ENCODE measurements around the gene IL4.

The IL4 gene

DNA sequence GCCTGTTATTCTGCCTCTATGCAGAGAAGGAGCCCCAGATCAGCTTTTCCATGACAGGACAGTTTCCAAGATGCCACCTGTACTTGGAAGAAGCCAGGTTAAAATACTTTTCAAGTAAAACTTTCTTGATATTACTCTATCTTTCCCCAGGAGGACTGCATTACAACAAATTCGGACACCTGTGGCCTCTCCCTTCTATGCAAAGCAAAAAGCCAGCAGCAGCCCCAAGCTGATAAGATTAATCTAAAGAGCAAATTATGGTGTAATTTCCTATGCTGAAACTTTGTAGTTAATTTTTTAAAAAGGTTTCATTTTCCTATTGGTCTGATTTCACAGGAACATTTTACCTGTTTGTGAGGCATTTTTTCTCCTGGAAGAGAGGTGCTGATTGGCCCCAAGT lies 301 bp upstream of the IL4 start:
- no peak for ATAC-seq

DNA sequence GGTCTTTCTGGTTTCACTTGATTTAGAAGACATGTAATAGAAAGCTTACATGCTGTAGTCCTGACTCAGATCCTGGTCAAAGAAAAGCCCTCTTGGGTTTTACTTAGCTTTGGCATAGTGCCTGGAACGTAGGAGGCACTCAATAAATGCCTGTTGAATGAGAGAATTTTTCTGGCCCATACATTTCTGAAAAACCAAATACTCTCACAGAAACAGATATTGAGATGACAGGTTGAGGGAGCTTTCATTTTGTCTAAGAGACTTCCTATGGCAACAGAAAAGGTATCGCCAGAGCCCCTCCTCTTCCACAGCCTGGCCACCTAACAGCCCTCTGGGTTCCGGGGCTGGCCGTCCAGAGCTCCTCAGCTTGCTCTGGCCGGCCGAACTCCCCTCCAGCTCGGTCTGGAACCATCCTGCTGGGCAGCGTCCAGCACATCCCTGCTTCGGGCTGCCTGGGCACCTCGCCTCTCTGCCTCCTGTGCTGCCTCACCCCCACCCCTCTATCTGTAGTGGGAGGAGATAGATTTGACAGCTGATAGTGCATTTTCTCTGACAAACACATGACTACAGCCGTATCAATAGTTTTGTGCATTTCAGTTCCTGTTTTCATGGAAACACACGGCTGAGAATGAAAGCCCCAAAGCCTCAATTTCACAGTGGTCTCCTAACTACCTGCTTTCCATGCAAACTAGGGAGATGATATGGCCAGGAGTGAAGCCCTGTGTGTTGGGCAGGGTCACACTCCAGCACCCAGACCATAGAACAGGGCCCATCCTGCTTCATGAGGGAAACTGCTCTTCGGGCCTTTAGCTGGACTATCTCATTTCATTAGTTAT lies 1.1 kb downstream of the IL4 start:
- TF ChIP-seq ISL1 (CRISPR knock-in tag; IDR thresholded peaks at IDR 0.05) (peak; percentile 74), CSDC2 (CRISPR knock-in tag; IDR thresholded peaks at IDR 0.05) (no peak)
- ATAC-seq = peak; percentile 79

More for the DNA sequence above, 301 bp upstream of the IL4 start:
- TF ChIP-seq CSDC2 (CRISPR knock-in tag; IDR thresholded peaks at IDR 0.05) (no peak), TOX (CRISPR knock-in tag; IDR thresholded peaks at IDR 0.05; ENCODE audit: borderline replicate concordance) (no peak), ZFP30 (CRISPR knock-in tag; IDR thresholded peaks at IDR 0.05) (no peak), ZFP3 (CRISPR knock-in tag; IDR thresholded peaks at IDR 0.05) (no peak), PPARA (CRISPR knock-in tag; IDR thresholded peaks at IDR 0.05; ENCODE audit: borderline replicate concordance) (no peak), SNAI2 (CRISPR knock-in tag; IDR thresholded peaks at IDR 0.05) (no peak), ZNF8 (CRISPR knock-in tag; IDR thresholded peaks at IDR 0.05) (no peak), ZC3H10 (CRISPR knock-in tag; IDR thresholded peaks at IDR 0.05) (no peak), TCF4 (CRISPR knock-in tag; IDR thresholded peaks at IDR 0.05; ENCODE audit: borderline replicate concordance) (no peak)
- TF ChIP-seq, protein P1, sequence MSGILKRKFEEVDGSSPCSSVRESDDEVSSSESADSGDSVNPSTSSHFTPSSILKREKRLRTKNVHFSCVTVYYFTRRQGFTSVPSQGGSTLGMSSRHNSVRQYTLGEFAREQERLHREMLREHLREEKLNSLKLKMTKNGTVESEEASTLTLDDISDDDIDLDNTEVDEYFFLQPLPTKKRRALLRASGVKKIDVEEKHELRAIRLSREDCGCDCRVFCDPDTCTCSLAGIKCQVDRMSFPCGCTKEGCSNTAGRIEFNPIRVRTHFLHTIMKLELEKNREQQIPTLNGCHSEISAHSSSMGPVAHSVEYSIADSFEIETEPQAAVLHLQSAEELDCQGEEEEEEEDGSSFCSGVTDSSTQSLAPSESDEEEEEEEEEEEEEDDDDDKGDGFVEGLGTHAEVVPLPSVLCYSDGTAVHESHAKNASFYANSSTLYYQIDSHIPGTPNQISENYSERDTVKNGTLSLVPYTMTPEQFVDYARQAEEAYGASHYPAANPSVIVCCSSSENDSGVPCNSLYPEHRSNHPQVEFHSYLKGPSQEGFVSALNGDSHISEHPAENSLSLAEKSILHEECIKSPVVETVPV (CRISPR knock-in tag; IDR thresholded peaks at IDR 0.05) = no peak
- TF ChIP-seq, protein P2, sequence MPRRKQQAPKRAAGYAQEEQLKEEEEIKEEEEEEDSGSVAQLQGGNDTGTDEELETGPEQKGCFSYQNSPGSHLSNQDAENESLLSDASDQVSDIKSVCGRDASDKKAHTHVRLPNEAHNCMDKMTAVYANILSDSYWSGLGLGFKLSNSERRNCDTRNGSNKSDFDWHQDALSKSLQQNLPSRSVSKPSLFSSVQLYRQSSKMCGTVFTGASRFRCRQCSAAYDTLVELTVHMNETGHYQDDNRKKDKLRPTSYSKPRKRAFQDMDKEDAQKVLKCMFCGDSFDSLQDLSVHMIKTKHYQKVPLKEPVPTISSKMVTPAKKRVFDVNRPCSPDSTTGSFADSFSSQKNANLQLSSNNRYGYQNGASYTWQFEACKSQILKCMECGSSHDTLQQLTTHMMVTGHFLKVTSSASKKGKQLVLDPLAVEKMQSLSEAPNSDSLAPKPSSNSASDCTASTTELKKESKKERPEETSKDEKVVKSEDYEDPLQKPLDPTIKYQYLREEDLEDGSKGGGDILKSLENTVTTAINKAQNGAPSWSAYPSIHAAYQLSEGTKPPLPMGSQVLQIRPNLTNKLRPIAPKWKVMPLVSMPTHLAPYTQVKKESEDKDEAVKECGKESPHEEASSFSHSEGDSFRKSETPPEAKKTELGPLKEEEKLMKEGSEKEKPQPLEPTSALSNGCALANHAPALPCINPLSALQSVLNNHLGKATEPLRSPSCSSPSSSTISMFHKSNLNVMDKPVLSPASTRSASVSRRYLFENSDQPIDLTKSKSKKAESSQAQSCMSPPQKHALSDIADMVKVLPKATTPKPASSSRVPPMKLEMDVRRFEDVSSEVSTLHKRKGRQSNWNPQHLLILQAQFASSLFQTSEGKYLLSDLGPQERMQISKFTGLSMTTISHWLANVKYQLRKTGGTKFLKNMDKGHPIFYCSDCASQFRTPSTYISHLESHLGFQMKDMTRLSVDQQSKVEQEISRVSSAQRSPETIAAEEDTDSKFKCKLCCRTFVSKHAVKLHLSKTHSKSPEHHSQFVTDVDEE (CRISPR knock-in tag; IDR thresholded peaks at IDR 0.05) = no peak
- TF ChIP-seq, protein P3, sequence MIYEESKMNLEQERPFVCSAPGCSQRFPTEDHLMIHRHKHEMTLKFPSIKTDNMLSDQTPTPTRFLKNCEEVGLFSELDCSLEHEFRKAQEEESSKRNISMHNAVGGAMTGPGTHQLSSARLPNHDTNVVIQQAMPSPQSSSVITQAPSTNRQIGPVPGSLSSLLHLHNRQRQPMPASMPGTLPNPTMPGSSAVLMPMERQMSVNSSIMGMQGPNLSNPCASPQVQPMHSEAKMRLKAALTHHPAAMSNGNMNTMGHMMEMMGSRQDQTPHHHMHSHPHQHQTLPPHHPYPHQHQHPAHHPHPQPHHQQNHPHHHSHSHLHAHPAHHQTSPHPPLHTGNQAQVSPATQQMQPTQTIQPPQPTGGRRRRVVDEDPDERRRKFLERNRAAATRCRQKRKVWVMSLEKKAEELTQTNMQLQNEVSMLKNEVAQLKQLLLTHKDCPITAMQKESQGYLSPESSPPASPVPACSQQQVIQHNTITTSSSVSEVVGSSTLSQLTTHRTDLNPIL (CRISPR knock-in tag; IDR thresholded peaks at IDR 0.05; ENCODE audit: low read depth) = no peak
- TF ChIP-seq, protein P4, sequence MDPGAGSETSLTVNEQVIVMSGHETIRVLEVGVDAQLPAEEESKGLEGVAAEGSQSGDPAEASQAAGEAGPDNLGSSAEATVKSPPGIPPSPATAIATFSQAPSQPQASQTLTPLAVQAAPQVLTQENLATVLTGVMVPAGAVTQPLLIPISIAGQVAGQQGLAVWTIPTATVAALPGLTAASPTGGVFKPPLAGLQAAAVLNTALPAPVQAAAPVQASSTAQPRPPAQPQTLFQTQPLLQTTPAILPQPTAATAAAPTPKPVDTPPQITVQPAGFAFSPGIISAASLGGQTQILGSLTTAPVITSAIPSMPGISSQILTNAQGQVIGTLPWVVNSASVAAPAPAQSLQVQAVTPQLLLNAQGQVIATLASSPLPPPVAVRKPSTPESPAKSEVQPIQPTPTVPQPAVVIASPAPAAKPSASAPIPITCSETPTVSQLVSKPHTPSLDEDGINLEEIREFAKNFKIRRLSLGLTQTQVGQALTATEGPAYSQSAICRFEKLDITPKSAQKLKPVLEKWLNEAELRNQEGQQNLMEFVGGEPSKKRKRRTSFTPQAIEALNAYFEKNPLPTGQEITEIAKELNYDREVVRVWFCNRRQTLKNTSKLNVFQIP (CRISPR knock-in tag; IDR thresholded peaks at IDR 0.05; ENCODE audit: borderline replicate concordance, low read depth) = no peak

DNA sequence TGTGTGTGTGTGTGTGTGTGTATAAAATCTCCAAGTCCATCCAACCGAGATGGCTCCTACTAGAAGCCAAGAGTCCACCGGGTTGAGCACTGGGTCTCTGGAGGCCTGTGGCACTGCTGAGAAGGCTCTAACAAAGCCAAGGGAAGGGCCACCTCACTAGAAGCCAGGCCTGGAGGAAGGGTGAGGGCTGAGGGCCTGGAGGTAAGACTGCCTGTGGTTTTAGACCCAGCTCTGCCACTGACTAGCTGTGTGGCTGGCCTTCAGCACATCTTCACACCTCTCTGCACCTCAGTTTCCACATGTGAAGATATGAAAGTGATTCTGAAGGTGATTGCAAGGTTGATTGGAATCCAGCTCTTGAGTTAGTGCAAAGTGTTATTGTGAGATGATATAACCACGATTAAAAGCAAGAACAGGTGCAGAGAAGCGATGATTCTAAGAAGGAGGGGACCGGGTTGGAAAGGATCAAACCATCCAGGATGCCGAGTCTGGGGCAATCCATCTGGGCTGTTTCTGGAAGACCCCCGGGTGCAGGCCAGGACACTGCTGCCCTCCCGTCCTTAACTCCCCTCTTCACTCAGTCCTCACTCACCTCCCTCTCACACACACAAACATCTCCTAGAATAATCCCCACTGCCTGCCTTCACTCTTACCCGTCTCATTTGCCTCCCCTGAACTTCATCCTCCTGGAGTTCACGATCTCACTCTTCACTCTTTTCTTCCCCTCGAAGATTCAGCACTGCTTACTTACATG lies 2.3 kb downstream of the IL4 start:
- ATAC-seq = no peak
- TF ChIP-seq ZNF565 (CRISPR knock-in tag; conservative IDR thresholded peaks at IDR 0.05; ENCODE audit: low read depth) (no peak), ZC3H10 (CRISPR knock-in tag; IDR thresholded peaks at IDR 0.05) (no peak), ZNF8 (CRISPR knock-in tag; IDR thresholded peaks at IDR 0.05) (no peak), ISL1 (CRISPR knock-in tag; IDR thresholded peaks at IDR 0.05) (no peak), ZNF70 (CRISPR knock-in tag; IDR thresholded peaks at IDR 0.05) (no peak), GLIS3 (CRISPR knock-in tag; IDR thresholded peaks at IDR 0.05) (no peak), RARB (CRISPR knock-in tag; IDR thresholded peaks at IDR 0.05) (no peak), ZFP3 (CRISPR knock-in tag; IDR thresholded peaks at IDR 0.05) (no peak), ARNTL (CRISPR knock-in tag; IDR thresholded peaks at IDR 0.05; ENCODE audit: borderline replicate concordance, low read depth) (no peak), ESRRG (CRISPR knock-in tag; IDR thresholded peaks at IDR 0.05) (no peak), SNAI2 (CRISPR knock-in tag; IDR thresholded peaks at IDR 0.05) (no peak), CSDC2 (CRISPR knock-in tag; IDR thresholded peaks at IDR 0.05) (no peak), ZFP30 (CRISPR knock-in tag; IDR thresholded peaks at IDR 0.05) (no peak), TOX (CRISPR knock-in tag; IDR thresholded peaks at IDR 0.05; ENCODE audit: borderline replicate concordance) (no peak)
- TF ChIP-seq, protein P1 (CRISPR knock-in tag; IDR thresholded peaks at IDR 0.05) = no peak
- TF ChIP-seq, protein P5, sequence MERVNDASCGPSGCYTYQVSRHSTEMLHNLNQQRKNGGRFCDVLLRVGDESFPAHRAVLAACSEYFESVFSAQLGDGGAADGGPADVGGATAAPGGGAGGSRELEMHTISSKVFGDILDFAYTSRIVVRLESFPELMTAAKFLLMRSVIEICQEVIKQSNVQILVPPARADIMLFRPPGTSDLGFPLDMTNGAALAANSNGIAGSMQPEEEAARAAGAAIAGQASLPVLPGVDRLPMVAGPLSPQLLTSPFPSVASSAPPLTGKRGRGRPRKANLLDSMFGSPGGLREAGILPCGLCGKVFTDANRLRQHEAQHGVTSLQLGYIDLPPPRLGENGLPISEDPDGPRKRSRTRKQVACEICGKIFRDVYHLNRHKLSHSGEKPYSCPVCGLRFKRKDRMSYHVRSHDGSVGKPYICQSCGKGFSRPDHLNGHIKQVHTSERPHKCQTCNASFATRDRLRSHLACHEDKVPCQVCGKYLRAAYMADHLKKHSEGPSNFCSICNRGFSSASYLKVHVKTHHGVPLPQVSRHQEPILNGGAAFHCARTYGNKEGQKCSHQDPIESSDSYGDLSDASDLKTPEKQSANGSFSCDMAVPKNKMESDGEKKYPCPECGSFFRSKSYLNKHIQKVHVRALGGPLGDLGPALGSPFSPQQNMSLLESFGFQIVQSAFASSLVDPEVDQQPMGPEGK (CRISPR knock-in tag; IDR thresholded peaks at IDR 0.05; ENCODE audit: borderline replicate concordance) = no peak
- TF ChIP-seq, protein P3 (CRISPR knock-in tag; IDR thresholded peaks at IDR 0.05; ENCODE audit: low read depth) = no peak
- TF ChIP-seq, protein P4 (CRISPR knock-in tag; IDR thresholded peaks at IDR 0.05; ENCODE audit: borderline replicate concordance, low read depth) = no peak
